ENCODE data around the gene RFTN1.

- TF ChIP-seq, protein P1, sequence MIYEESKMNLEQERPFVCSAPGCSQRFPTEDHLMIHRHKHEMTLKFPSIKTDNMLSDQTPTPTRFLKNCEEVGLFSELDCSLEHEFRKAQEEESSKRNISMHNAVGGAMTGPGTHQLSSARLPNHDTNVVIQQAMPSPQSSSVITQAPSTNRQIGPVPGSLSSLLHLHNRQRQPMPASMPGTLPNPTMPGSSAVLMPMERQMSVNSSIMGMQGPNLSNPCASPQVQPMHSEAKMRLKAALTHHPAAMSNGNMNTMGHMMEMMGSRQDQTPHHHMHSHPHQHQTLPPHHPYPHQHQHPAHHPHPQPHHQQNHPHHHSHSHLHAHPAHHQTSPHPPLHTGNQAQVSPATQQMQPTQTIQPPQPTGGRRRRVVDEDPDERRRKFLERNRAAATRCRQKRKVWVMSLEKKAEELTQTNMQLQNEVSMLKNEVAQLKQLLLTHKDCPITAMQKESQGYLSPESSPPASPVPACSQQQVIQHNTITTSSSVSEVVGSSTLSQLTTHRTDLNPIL (CRISPR knock-in tag; IDR thresholded peaks at IDR 0.05; ENCODE audit: low read depth) = no peak
- TF ChIP-seq ISL1 (CRISPR knock-in tag; IDR thresholded peaks at IDR 0.05) (no peak), RARB (CRISPR knock-in tag; IDR thresholded peaks at IDR 0.05) (no peak), OSR1 (CRISPR knock-in tag; IDR thresholded peaks at IDR 0.05) (no peak), ZFP30 (CRISPR knock-in tag; IDR thresholded peaks at IDR 0.05) (no peak), ARNTL (CRISPR knock-in tag; IDR thresholded peaks at IDR 0.05; ENCODE audit: borderline replicate concordance, low read depth) (no peak), TCF4 (CRISPR knock-in tag; IDR thresholded peaks at IDR 0.05; ENCODE audit: borderline replicate concordance) (no peak), ZFP3 (CRISPR knock-in tag; IDR thresholded peaks at IDR 0.05) (no peak), PPARA (CRISPR knock-in tag; IDR thresholded peaks at IDR 0.05; ENCODE audit: borderline replicate concordance) (no peak), SNAI2 (CRISPR knock-in tag; IDR thresholded peaks at IDR 0.05) (no peak), ZNF565 (CRISPR knock-in tag; conservative IDR thresholded peaks at IDR 0.05; ENCODE audit: low read depth) (no peak)
- TF ChIP-seq, protein P2, sequence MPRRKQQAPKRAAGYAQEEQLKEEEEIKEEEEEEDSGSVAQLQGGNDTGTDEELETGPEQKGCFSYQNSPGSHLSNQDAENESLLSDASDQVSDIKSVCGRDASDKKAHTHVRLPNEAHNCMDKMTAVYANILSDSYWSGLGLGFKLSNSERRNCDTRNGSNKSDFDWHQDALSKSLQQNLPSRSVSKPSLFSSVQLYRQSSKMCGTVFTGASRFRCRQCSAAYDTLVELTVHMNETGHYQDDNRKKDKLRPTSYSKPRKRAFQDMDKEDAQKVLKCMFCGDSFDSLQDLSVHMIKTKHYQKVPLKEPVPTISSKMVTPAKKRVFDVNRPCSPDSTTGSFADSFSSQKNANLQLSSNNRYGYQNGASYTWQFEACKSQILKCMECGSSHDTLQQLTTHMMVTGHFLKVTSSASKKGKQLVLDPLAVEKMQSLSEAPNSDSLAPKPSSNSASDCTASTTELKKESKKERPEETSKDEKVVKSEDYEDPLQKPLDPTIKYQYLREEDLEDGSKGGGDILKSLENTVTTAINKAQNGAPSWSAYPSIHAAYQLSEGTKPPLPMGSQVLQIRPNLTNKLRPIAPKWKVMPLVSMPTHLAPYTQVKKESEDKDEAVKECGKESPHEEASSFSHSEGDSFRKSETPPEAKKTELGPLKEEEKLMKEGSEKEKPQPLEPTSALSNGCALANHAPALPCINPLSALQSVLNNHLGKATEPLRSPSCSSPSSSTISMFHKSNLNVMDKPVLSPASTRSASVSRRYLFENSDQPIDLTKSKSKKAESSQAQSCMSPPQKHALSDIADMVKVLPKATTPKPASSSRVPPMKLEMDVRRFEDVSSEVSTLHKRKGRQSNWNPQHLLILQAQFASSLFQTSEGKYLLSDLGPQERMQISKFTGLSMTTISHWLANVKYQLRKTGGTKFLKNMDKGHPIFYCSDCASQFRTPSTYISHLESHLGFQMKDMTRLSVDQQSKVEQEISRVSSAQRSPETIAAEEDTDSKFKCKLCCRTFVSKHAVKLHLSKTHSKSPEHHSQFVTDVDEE (CRISPR knock-in tag; IDR thresholded peaks at IDR 0.05) = no peak
These were observed 203.9 kb downstream of the RFTN1 start for GRCh38 chr3:16309558-16309957.
